Endothelial cell of umbilical vein (primary cell): ENCODE measurements around the gene TTLL11.

Source experiments
- CTCF ChIP-seq, 2 donors: IDR thresholded peaks; 1 replicate in 1 of 2; 2 replicates in 1 of 2; pipeline ENCODE4 v1.5.1; 2011; ENCODE audit warnings: low read length in 2 of 2, mild to moderate bottlenecking in 2 of 2, moderate library complexity in 2 of 2, control low read depth in 1 of 2, inconsistent platforms in 1 of 2, low read depth in 1 of 2; ENCODE audit not compliant: insufficient read depth in 1 of 2; ENCODE audit errors: extremely low read depth in 1 of 2
- FOS ChIP-seq: IDR thresholded peaks from 2 replicates; pipeline ENCODE4 v1.6.1; 2011; ENCODE audit warnings: mild to moderate bottlenecking, low read length, moderate library complexity, borderline replicate concordance; ENCODE audit not compliant: insufficient read depth
- JUN ChIP-seq: IDR thresholded peaks from 2 replicates; pipeline ENCODE4 v1.6.1; 2011; ENCODE audit warnings: borderline replicate concordance, low read depth; ENCODE audit not compliant: insufficient read length, insufficient read depth
- POLR2A ChIP-seq: IDR thresholded peaks from 2 replicates; pipeline ENCODE4 v1.6.1; 2012; ENCODE audit warnings: low read depth, mild to moderate bottlenecking, control low read depth, low read length
- POLR2AphosphoS5 ChIP-seq: IDR thresholded peaks from 2 replicates; pipeline ENCODE4 v1.6.1; 2012; ENCODE audit warnings: low read depth, mild to moderate bottlenecking, control low read depth, low read length, moderate library complexity; ENCODE audit not compliant: insufficient read depth

- TF ChIP-seq POLR2AphosphoS5, result no peak
- no peak for TF ChIP-seq CTCF (IDR thresholded peaks at IDR 0.05; ENCODE audit: extremely low read depth in 1 of 2, insufficient read depth in 1 of 2, low read depth in 1 of 2, low read length in 2 of 2)
- no peak for TF ChIP-seq POLR2A
- no peak for TF ChIP-seq FOS
- no peak for TF ChIP-seq JUN
Measured at GRCh38 chr9:122076773-122077172, 16.3 kb downstream of the TTLL11 start.
